Tibial nerve (tissue), 4 donors: ENCODE data around the gene VPS41. TPM values are rescaled to one million over a fixed set of nuclear protein-coding genes. Genes with fewer than 3 reads are reported as not detected.

Source experiments
- DNase-seq, 2 donors: peaks; one replicate each; pipeline ENCODE4 v3.0.0-alpha.2; 2019; ENCODE audit warnings: low spot score in 2 of 2
- H3K27ac ChIP-seq, 4 donors: fragments of 200-600 bp; sonication (generic) in 3 of 4; one replicate each; pipeline ENCODE4 v1.5.1; 2017 to 2019; ENCODE audit warnings: mild to moderate bottlenecking in 1 of 4
- H3K27me3 ChIP-seq, 2 donors: fragments of 200-600 bp; sonication (generic) in 1 of 2; one replicate each; pipeline versions ENCODE4 v1.5.1 to v1.6.0; 2017 to 2019
- H3K36me3 ChIP-seq, 3 donors: fragments of 200-600 bp; sonication (generic); one replicate each; pipeline ENCODE4 v1.5.1; 2018 to 2019
- H3K4me1 ChIP-seq, 4 donors: fragments of 200-600 bp; sonication (generic) in 3 of 4; one replicate each; pipeline ENCODE4 v1.5.1; 2017 to 2019
- H3K4me3 ChIP-seq, 4 donors: fragments of 200-600 bp; sonication (generic) in 3 of 4; one replicate each; pipeline ENCODE4 v1.5.1; 2017 to 2019; ENCODE audit warnings: mild to moderate bottlenecking in 1 of 4, moderate library complexity in 1 of 4
- H3K9me3 ChIP-seq, 4 donors: fragments of 200-600 bp; sonication (generic) in 3 of 4; one replicate each; pipeline ENCODE4 v1.5.1; 2017 to 2019
- CTCF ChIP-seq, 5 experiments: fragments of 200-600 bp in 3 of 5; fragments of 450-650 bp in 2 of 5; sonication (generic) in 3 of 5; IDR thresholded peaks; one replicate each; pipeline ENCODE4 v1.5.1; 2016 to 2019; ENCODE audit warnings: antibody characterized with exemption in 5 of 5, mild to moderate bottlenecking in 3 of 5, moderate library complexity in 2 of 5
- EP300 ChIP-seq, 2 donors: sonication (generic); formaldehyde crosslinking; IDR thresholded peaks; one replicate each; pipeline ENCODE4 v1.6.1; 2017; ENCODE audit warnings: antibody characterized with exemption in 2 of 2, mild to moderate bottlenecking in 1 of 2
- POLR2A ChIP-seq, 2 donors: fragments of 450-650 bp; IDR thresholded peaks; one replicate each; pipeline ENCODE4 v1.6.1; 2017; ENCODE audit warnings: antibody characterized with exemption in 2 of 2, mild to moderate bottlenecking in 2 of 2, moderate library complexity in 2 of 2
- WGBS, 2 donors: methylation state at CpG; one replicate each; pipeline ENCODE4 v1.1.5; 2018; 5-methylcytosine and 5-hydroxymethylcytosine counted together
- total RNA-seq, 4 donors: library from RNA; depleted of rRNA; stranded (reverse); fragments of >200 nt; gene quantifications; one replicate each; pipeline ENCODE4 v1.1.0, GENCODE V29; 2016

VPS41 gene
- total RNA-seq, 4 donors from 2014 or later, result 31.2 to 47.5 (median 47.2) TPM

- no peak for DNase-seq
- Histone ChIP-seq H3K36me3 (peaks cover 0 to 13% (median 0%) of the 10 kb centered on the region in 3 donors), H3K27ac (no peak overlapping the region), H3K4me1 (peaks cover 0 to 5% (median 0%) of the 10 kb centered on the region in 4 donors), H3K4me3 (no peak overlapping the region), H3K9me3 (no peaks in the 10 kb centered on the region), H3K27me3 (no peaks in the 10 kb centered on the region)
- TF ChIP-seq EP300 (IDR thresholded peaks at IDR 0.05) (no peak), CTCF (IDR thresholded peaks at IDR 0.05) (no peak), POLR2A (IDR thresholded peaks at IDR 0.05) (no peak)
- 52 to 75% methylated on average over 2 of the region's 2 CpGs for WGBS, 2 donors
These were observed 26.9 kb downstream of the VPS41 start for GRCh38 chr7:38881947-38882684.

GRCh38 chr7:38881015-38881414 lies 28.0 kb downstream of the VPS41 start:
- DNase-seq, result no peak
- H3K4me1 ChIP-seq, result peaks cover 0 to 5% (median 0%) of the 10 kb centered on the region in 4 donors
- H3K4me3 ChIP-seq, result no peak overlapping the region
- H3K27me3 ChIP-seq, result no peaks in the 10 kb centered on the region
- H3K36me3 ChIP-seq, result peaks cover 0 to 6% (median 0%) of the 10 kb centered on the region in 3 donors
- TF ChIP-seq EP300 (IDR thresholded peaks at IDR 0.05) (no peak), POLR2A (IDR thresholded peaks at IDR 0.05) (no peak), CTCF (IDR thresholded peaks at IDR 0.05) (no peak)
- H3K9me3 ChIP-seq, result no peaks in the 10 kb centered on the region
- no peak overlapping the region for H3K27ac ChIP-seq
- 80 to 81% methylated on average over 3 of the region's 3 CpGs for WGBS, 2 donors

- DNase-seq, result no peak
- Histone ChIP-seq H3K27me3 (no peaks in the 10 kb centered on the region), H3K36me3 (peaks cover 0 to under 1% (median 0%) of the 10 kb centered on the region in 3 donors), H3K9me3 (no peaks in the 10 kb centered on the region), H3K27ac (no peak overlapping the region), H3K4me1 (peaks cover 0 to 5% (median 0%) of the 10 kb centered on the region in 4 donors), H3K4me3 (no peak overlapping the region)
- TF ChIP-seq EP300 (IDR thresholded peaks at IDR 0.05) (no peak), CTCF (IDR thresholded peaks at IDR 0.05) (no peak), POLR2A (IDR thresholded peaks at IDR 0.05) (no peak)
- WGBS, 2 donors, result 39 to 47% methylated on average over 3 of the region's 3 CpGs
These were observed 28.5 kb downstream of the VPS41 start for GRCh38 chr7:38880454-38880853.

- no peak overlapping the region for H3K4me3 ChIP-seq
- 55 to 94% methylated on average over 1 of the region's 1 CpG for WGBS, 2 donors
- no peak for DNase-seq
- no peak overlapping the region for H3K27ac ChIP-seq
- no peaks in the 10 kb centered on the region for H3K9me3 ChIP-seq
- H3K36me3 ChIP-seq, result no peaks in the 10 kb centered on the region
- no peak for TF ChIP-seq POLR2A (IDR thresholded peaks at IDR 0.05)
- no peak for TF ChIP-seq EP300 (IDR thresholded peaks at IDR 0.05)
- no peak for TF ChIP-seq CTCF (IDR thresholded peaks at IDR 0.05)
- H3K4me1 ChIP-seq, result peaks cover 0 to 5% (median 0%) of the 10 kb centered on the region in 4 donors
- no peaks in the 10 kb centered on the region for H3K27me3 ChIP-seq
These were observed 29.0 kb downstream of the VPS41 start for GRCh38 chr7:38880035-38880434.

GRCh38 chr7:38878694-38879457 lies 30.1 kb downstream of the VPS41 start:
- H3K36me3 ChIP-seq, result no peaks in the 10 kb centered on the region
- H3K9me3 ChIP-seq, result no peaks in the 10 kb centered on the region
- TF ChIP-seq EP300 (IDR thresholded peaks at IDR 0.05), result no peak
- no peak for TF ChIP-seq POLR2A (IDR thresholded peaks at IDR 0.05)
- TF ChIP-seq CTCF (IDR thresholded peaks at IDR 0.05), result no peak
- no peak overlapping the region for H3K27ac ChIP-seq
- WGBS, 2 donors, result 70 to 83% methylated on average over 8 of the region's 8 CpGs
- DNase-seq, result no peak
- H3K4me3 ChIP-seq, result no peak overlapping the region
- no peaks in the 10 kb centered on the region for H3K27me3 ChIP-seq
- peaks cover 0 to 5% (median 0%) of the 10 kb centered on the region in 4 donors for H3K4me1 ChIP-seq
